ENCODE results near the gene SFSWAP.

SFSWAP gene

GRCh38 chr12:131818821-131819585 lies 108.1 kb downstream of the SFSWAP start:
- Histone ChIP-seq H3K9me2 (replicated peaks; ENCODE audit: control insufficient read depth, low read length) (no peaks in the 10 kb centered on the region), H3K4me2 (ENCODE audit: low read length) (no peak overlapping the region), H3K27ac (ENCODE audit: low read depth, low read length) (no peak overlapping the region), H3K4me3 (ENCODE audit: low read length) (no peak overlapping the region), H3K4me1 (ENCODE audit: control insufficient read depth, low read length) (peaks cover 12% of the 10 kb centered on the region), H3K36me3 (ENCODE audit: control insufficient read depth, low read length) (no peaks in the 10 kb centered on the region), H4K20me1 (ENCODE audit: control insufficient read depth, insufficient read depth, low read depth, low read length) (no peaks in the 10 kb centered on the region), H3K9me3 (ENCODE audit: control insufficient read depth, insufficient read depth, low read length) (no peaks in the 10 kb centered on the region), H3K27me3 (ENCODE audit: control insufficient read depth, low read length) (no peaks in the 10 kb centered on the region), H3F3A (ENCODE audit: control insufficient read depth, insufficient read depth) (no peaks in the 10 kb centered on the region), H3K79me2 (ENCODE audit: control insufficient read depth, low read length) (no peaks in the 10 kb centered on the region)
- no peak for TF ChIP-seq CTCF (IDR thresholded peaks at IDR 0.05; ENCODE audit: low read depth, low read length, poor library complexity, severe bottlenecking)
- TF ChIP-seq EZH2phosphoT487 (IDR thresholded peaks at IDR 0.05; ENCODE audit: borderline replicate concordance, low read length): no peak

- Histone ChIP-seq H3K9me2 (replicated peaks; ENCODE audit: control insufficient read depth, low read length) (no peaks in the 10 kb centered on the region), H3F3A (ENCODE audit: control insufficient read depth, insufficient read depth) (no peaks in the 10 kb centered on the region), H3K9me3 (ENCODE audit: control insufficient read depth, insufficient read depth, low read length) (no peaks in the 10 kb centered on the region), H3K4me1 (ENCODE audit: control insufficient read depth, low read length) (peaks cover 12% of the 10 kb centered on the region), H3K4me2 (ENCODE audit: low read length) (no peak overlapping the region), H3K27ac (ENCODE audit: low read depth, low read length) (no peak overlapping the region), H3K4me3 (ENCODE audit: low read length) (no peak overlapping the region), H3K79me2 (ENCODE audit: control insufficient read depth, low read length) (no peaks in the 10 kb centered on the region), H4K20me1 (ENCODE audit: control insufficient read depth, insufficient read depth, low read depth, low read length) (no peaks in the 10 kb centered on the region), H3K27me3 (ENCODE audit: control insufficient read depth, low read length) (peaks cover 5% of the 10 kb centered on the region), H3K36me3 (ENCODE audit: control insufficient read depth, low read length) (no peaks in the 10 kb centered on the region)
- TF ChIP-seq EZH2phosphoT487 (IDR thresholded peaks at IDR 0.05; ENCODE audit: borderline replicate concordance, low read length) (no peak), CTCF (IDR thresholded peaks at IDR 0.05; ENCODE audit: low read depth, low read length, poor library complexity, severe bottlenecking) (no peak)
Measured at GRCh38 chr12:131824450-131824849, 113.6 kb downstream of the SFSWAP start.

GRCh38 chr12:131825146-131825892 lies 114.4 kb downstream of the SFSWAP start:
- Histone ChIP-seq H3K4me3 (ENCODE audit: low read length) (no peak overlapping the region), H3K9me3 (ENCODE audit: control insufficient read depth, insufficient read depth, low read length) (no peaks in the 10 kb centered on the region)

More at GRCh38 chr12:131825146-131825892, 114.4 kb downstream of the SFSWAP start:
- Histone ChIP-seq H3K27me3 (ENCODE audit: control insufficient read depth, low read length) (peaks cover 14% of the 10 kb centered on the region), H3K4me2 (ENCODE audit: low read length) (no peak overlapping the region), H3K9me2 (replicated peaks; ENCODE audit: control insufficient read depth, low read length) (no peaks in the 10 kb centered on the region), H3K79me2 (ENCODE audit: control insufficient read depth, low read length) (no peaks in the 10 kb centered on the region), H3K4me1 (ENCODE audit: control insufficient read depth, low read length) (peaks cover 12% of the 10 kb centered on the region), H3K36me3 (ENCODE audit: control insufficient read depth, low read length) (no peaks in the 10 kb centered on the region), H4K20me1 (ENCODE audit: control insufficient read depth, insufficient read depth, low read depth, low read length) (no peaks in the 10 kb centered on the region), H3F3A (ENCODE audit: control insufficient read depth, insufficient read depth) (no peaks in the 10 kb centered on the region), H3K27ac (ENCODE audit: low read depth, low read length) (no peak overlapping the region)
- no peak for TF ChIP-seq CTCF (IDR thresholded peaks at IDR 0.05; ENCODE audit: low read depth, low read length, poor library complexity, severe bottlenecking)
- no peak for TF ChIP-seq EZH2phosphoT487 (IDR thresholded peaks at IDR 0.05; ENCODE audit: borderline replicate concordance, low read length)
